Endothelial cell of umbilical vein (primary cell): Measurements from ENCODE around the gene RAB40C.

Experiments used
- CTCF ChIP-seq, 2 donors: IDR thresholded peaks; 1 replicate in 1 of 2; 2 replicates in 1 of 2; pipeline ENCODE4 v1.5.1; 2011; ENCODE audit warnings: low read length in 2 of 2, mild to moderate bottlenecking in 2 of 2, moderate library complexity in 2 of 2, control low read depth in 1 of 2, inconsistent platforms in 1 of 2, low read depth in 1 of 2; ENCODE audit not compliant: insufficient read depth in 1 of 2; ENCODE audit errors: extremely low read depth in 1 of 2
- EZH2 ChIP-seq: IDR thresholded peaks from 2 replicates; pipeline ENCODE4 v1.6.1; 2012; ENCODE audit warnings: borderline replicate concordance, low read depth, mild to moderate bottlenecking, moderate library complexity, low read length, inconsistent platforms; ENCODE audit not compliant: severe bottlenecking

DNA sequence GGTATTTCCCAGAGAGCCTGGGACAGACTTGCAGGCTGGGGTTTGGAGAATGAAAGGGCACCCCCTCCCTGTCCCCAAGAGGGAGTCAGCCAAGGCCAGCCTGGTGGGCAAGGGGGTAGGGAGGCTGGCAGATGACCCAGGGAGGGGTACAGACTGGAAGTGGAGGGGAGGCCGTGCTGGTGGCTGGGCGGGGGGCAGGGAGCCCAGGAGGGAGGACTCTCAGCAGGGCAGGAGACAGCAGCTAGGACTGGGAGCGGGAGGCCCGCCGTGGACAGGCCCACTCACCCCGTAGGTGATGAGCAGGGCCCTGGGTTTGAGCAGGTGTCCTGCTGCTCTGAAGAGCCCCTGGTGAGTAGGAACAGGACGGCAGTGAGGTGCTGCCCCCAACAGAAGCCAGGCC lies 45.1 kb downstream of the RAB40C start:
- TF ChIP-seq CTCF (IDR thresholded peaks at IDR 0.05; ENCODE audit: extremely low read depth in 1 of 2, insufficient read depth in 1 of 2, low read depth in 1 of 2, low read length in 2 of 2) (no peak), EZH2 (no peak)
